ENCODE measurements around the gene IFITM5.

GRCh38 chr11:252666-253065 lies 46.7 kb downstream of the IFITM5 start:
- TF ChIP-seq EZH2 (IDR thresholded peaks at IDR 0.05; ENCODE audit: insufficient read depth, poor library complexity, severe bottlenecking) (no peak), EZH2phosphoT487 (IDR thresholded peaks at IDR 0.05; ENCODE audit: insufficient read depth, low read depth) (no peak)

Data from GM23248 (cell line).